ENCODE results near the gene DLX4. TPM values are rescaled to one million over a fixed set of nuclear protein-coding genes. Genes with fewer than 3 reads are reported as not detected.

DLX4 gene
- total and polyA plus RNA-seq, 10 of the 15 experiments (the other 5 are each of a cell fraction or from before 2014, with no cell fraction given): 0.05 to 0.29 (median 0.15) TPM

GRCh38 chr17:49973271-49973615 lies 4.3 kb downstream of the DLX4 start:
- H2AFZ ChIP-seq (ENCODE audit: control insufficient read depth, low read depth, low read length): no peak overlapping the region
- 0% methylated on average over 2 of the region's 2 CpGs for WGBS (ENCODE audit: insufficient coverage, insufficient replicate concordance, low lambda C conversion rate, missing lambda C conversion rate)
- no peak overlapping the region for H3K4me2 ChIP-seq (ENCODE audit: control insufficient read depth, insufficient read depth)
- peaks cover 26 to 28% of the 10 kb centered on the region in 2 experiments for H3K27me3 ChIP-seq (replicated peaks in 1 of 2; ENCODE audit: control insufficient read depth in 2 of 2, insufficient read depth in 2 of 2, low read length in 1 of 2)
- ChIA-PET CTCF (interaction anchor here (1.3 kb wide), 2 partner anchors 23 to 25 kb away, joined by 3 to 5 read pairs; no protein-coding TSS in a partner anchor), SMC1A (ENCODE audit: uncharacterized antibody, unreplicated experiment) (interaction anchor here (0.5 kb wide), 1 partner anchor 596 kb away, joined by 3 read pairs; no protein-coding TSS in a partner anchor), POLR2A (no interaction called here), RAD21 (ENCODE audit: unreplicated experiment) (no interaction called here)
- ATAC-seq (no peak), FAIRE-seq (no peak), DNase-seq (ENCODE audit: low read depth, low spot score) (no peak)
- no peaks in the 10 kb centered on the region for H3K36me3 ChIP-seq (ENCODE audit: control insufficient read depth in 2 of 2, insufficient read depth in 2 of 2, low read length in 1 of 2)
- no peaks in the 10 kb centered on the region for H3K79me2 ChIP-seq (ENCODE audit: control insufficient read depth, insufficient read depth, low read length)
- no peaks in the 10 kb centered on the region; the same call in 1 of the 2 replicates for H3K4me1 ChIP-seq (ENCODE audit: control insufficient read depth, insufficient read depth, low read length)
- no peak overlapping the region for H3K9ac ChIP-seq (ENCODE audit: control insufficient read depth, insufficient read depth, low read length)
- no peak overlapping the region for H3K4me3 ChIP-seq
- TF ChIP-seq CREB1 (IDR thresholded peaks at IDR 0.05; ENCODE audit: low read depth) (no peak), MTA2 (IDR thresholded peaks at IDR 0.05; ENCODE audit: low read depth) (no peak), ZNF217 (IDR thresholded peaks at IDR 0.05) (no peak), ZNF274 (IDR thresholded peaks at IDR 0.05; ENCODE audit: insufficient read depth, insufficient read length) (no peak), MLLT1 (IDR thresholded peaks at IDR 0.05) (no peak), BRCA1 (IDR thresholded peaks at IDR 0.05; ENCODE audit: low read depth, low read length) (no peak), SP1 (IDR thresholded peaks at IDR 0.05; ENCODE audit: low read depth, low read length) (no peak), DPF2 (IDR thresholded peaks at IDR 0.05) (no peak)
- TF ChIP-seq, protein P1, sequence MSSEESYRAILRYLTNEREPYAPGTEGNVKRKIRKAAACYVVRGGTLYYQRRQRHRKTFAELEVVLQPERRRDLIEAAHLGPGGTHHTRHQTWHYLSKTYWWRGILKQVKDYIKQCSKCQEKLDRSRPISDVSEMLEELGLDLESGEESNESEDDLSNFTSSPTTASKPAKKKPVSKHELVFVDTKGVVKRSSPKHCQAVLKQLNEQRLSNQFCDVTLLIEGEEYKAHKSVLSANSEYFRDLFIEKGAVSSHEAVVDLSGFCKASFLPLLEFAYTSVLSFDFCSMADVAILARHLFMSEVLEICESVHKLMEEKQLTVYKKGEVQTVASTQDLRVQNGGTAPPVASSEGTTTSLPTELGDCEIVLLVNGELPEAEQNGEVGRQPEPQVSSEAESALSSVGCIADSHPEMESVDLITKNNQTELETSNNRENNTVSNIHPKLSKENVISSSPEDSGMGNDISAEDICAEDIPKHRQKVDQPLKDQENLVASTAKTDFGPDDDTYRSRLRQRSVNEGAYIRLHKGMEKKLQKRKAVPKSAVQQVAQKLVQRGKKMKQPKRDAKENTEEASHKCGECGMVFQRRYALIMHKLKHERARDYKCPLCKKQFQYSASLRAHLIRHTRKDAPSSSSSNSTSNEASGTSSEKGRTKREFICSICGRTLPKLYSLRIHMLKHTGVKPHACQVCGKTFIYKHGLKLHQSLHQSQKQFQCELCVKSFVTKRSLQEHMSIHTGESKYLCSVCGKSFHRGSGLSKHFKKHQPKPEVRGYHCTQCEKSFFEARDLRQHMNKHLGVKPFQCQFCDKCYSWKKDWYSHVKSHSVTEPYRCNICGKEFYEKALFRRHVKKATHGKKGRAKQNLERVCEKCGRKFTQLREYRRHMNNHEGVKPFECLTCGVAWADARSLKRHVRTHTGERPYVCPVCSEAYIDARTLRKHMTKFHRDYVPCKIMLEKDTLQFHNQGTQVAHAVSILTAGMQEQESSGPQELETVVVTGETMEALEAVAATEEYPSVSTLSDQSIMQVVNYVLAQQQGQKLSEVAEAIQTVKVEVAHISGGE (CRISPR knock-in tag; IDR thresholded peaks at IDR 0.05): no peak
- TF ChIP-seq, protein P2, sequence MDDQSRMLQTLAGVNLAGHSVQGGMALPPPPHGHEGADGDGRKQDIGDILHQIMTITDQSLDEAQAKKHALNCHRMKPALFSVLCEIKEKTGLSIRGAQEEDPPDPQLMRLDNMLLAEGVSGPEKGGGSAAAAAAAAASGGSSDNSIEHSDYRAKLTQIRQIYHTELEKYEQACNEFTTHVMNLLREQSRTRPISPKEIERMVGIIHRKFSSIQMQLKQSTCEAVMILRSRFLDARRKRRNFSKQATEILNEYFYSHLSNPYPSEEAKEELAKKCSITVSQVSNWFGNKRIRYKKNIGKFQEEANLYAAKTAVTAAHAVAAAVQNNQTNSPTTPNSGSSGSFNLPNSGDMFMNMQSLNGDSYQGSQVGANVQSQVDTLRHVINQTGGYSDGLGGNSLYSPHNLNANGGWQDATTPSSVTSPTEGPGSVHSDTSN (IDR thresholded peaks at IDR 0.05; ENCODE audit: insufficient replicate concordance, low read depth, low read length): no peak
- H3K9me3 ChIP-seq (replicated peaks; ENCODE audit: control insufficient read depth, insufficient read depth, low read length): no peaks in the 10 kb centered on the region
- intact Hi-C loops (cut with micrococcal nuclease; ENCODE audit: unreplicated experiment): no loop called here
- in situ Hi-C loops (cut with MboI): no loop called here
- no TSS peak for BruUV-seq (replicated peaks)
- no peak overlapping the region for H3K27ac ChIP-seq (ENCODE audit: control insufficient read depth, insufficient read depth)
- no peaks in the 10 kb centered on the region for H4K20me1 ChIP-seq (ENCODE audit: control insufficient read depth, insufficient read depth)
